ENCODE data around the gene TCP11X2. TPM values are rescaled to one million over a fixed set of nuclear protein-coding genes. Genes with fewer than 3 reads are reported as not detected.

TCP11X2 gene
- total and polyA plus RNA-seq, 2 of the 8 experiments (the other 6 are each of a cell fraction or from before 2014, with no cell fraction given), result 0.08 to 0.32 TPM

DNA sequence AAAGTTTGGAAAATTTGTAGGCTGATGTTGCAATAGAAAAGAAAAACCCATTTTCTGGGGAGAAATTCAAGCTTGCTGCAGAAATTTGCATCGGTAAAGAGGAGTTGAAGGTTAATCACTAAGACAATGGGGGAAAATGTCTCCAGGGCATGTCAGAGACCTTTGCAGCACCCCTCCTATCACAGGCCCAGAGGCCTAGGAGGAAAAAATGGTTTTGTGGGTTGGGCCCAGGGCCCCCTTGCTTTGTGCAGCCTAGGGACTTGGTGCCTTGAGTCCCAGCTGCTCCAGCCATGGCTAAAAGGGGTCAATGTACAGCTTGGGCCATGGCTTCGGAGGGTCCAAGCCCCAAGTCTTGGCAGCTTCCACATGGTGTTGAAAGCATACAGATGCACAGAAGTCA is 27.1 kb upstream of the TCP11X2 start:
- Histone ChIP-seq H3K18ac (ENCODE audit: extremely low read depth, low read length) (no peak overlapping the region), H3K56ac (replicated peaks; ENCODE audit: insufficient read length, low read depth, low read length) (no peak overlapping the region), H3K4me1 (replicated peaks in 1 of 4; ENCODE audit: control insufficient read depth in 3 of 4, insufficient read depth in 4 of 4, low read length in 3 of 4) (no peaks in the 10 kb centered on the region), H3K9me3 (ENCODE audit: insufficient read depth in 2 of 2, low read depth in 1 of 2, low read length in 1 of 2) (peaks cover 6 to 17% of the 10 kb centered on the region in 2 experiments; a peak in 2 of 4 replicates), H3K36me3 (ENCODE audit: control insufficient read depth in 2 of 4, insufficient read depth in 4 of 4, low read length in 3 of 4) (no peaks in the 10 kb centered on the region), H3K9ac (replicated peaks in 1 of 4; ENCODE audit: extremely low read depth in 1 of 4, low read depth in 3 of 4, low read length in 3 of 4) (no peak overlapping the region), H3K79me2 (ENCODE audit: control insufficient read depth in 1 of 2, insufficient read depth in 2 of 2, low read length in 2 of 2) (no peaks in the 10 kb centered on the region), H4K91ac (replicated peaks; ENCODE audit: insufficient read length, low read length) (no peak overlapping the region), H3K23me2 (ENCODE audit: low read depth, low read length) (no peaks in the 10 kb centered on the region), H2BK20ac (ENCODE audit: low read length) (no peak overlapping the region), H2BK5ac (ENCODE audit: low read depth, low read length) (no peak overlapping the region), H4K20me1 (replicated peaks in 1 of 2; ENCODE audit: control insufficient read depth in 1 of 2, insufficient read depth in 2 of 2, low read length in 2 of 2) (no peaks in the 10 kb centered on the region), H4K8ac (ENCODE audit: extremely low read depth, insufficient read depth, low read length) (no peak overlapping the region), H2BK15ac (ENCODE audit: low read length) (no peak overlapping the region), H3K27me3 (replicated peaks in 1 of 4; ENCODE audit: control insufficient read depth in 3 of 4, extremely low read depth in 1 of 4, insufficient read depth in 3 of 4, low read length in 3 of 4) (no peaks in the 10 kb centered on the region), H3K27ac (ENCODE audit: low read depth, low read length) (no peak overlapping the region), H4K5ac (ENCODE audit: insufficient read length, low read depth, low read length) (no peak overlapping the region), H3K4me2 (ENCODE audit: insufficient read depth in 1 of 2, low read depth in 2 of 2, low read length in 2 of 2) (no peak overlapping the region), H2AFZ (ENCODE audit: low read length) (no peak overlapping the region), H3K23ac (ENCODE audit: insufficient read length) (no peak overlapping the region), H3K4me3 (ENCODE audit: extremely low read depth in 1 of 4, insufficient read depth in 2 of 4, low read depth in 3 of 4, low read length in 4 of 4) (no peak overlapping the region), H2BK12ac (ENCODE audit: low read depth, low read length) (no peak overlapping the region), H2BK120ac (replicated peaks; ENCODE audit: low read depth, low read length) (no peak overlapping the region), H3K79me1 (ENCODE audit: low read depth, low read length) (no peaks in the 10 kb centered on the region), H3K14ac (ENCODE audit: insufficient read length) (no peak overlapping the region), H2AK5ac (ENCODE audit: low read depth, low read length) (no peak overlapping the region), H3K4ac (replicated peaks; ENCODE audit: insufficient read length, low read depth, low read length) (no peak overlapping the region)
- ChIA-PET CTCF (ENCODE audit: partially characterized antibody) (no interaction called here), POLR2A (ENCODE audit: partially characterized antibody) (no interaction called here)
- no peak for DNase-seq (ENCODE audit: low read depth in 1 of 2, low spot score in 2 of 2)
- no peak for FAIRE-seq
- 100% methylated on average over 1 of the region's 2 CpGs; no CpG with 5 or more reads in 1 of the 2 experiments for WGBS, 2 experiments (ENCODE audit: extremely low coverage in 1 of 2, insufficient coverage in 1 of 2, insufficient read length in 1 of 2, insufficient replicate concordance in 2 of 2, low coverage in 1 of 2, low lambda C conversion rate in 2 of 2, missing lambda C conversion rate in 1 of 2)
- no peak for TF ChIP-seq CHD1 (IDR thresholded peaks at IDR 0.05; ENCODE audit: low read depth, low read length)
- TF ChIP-seq BCL11A (IDR thresholded peaks at IDR 0.05; ENCODE audit: low read depth in 2 of 2, low read length in 2 of 2), result no peak
- no peak for TF ChIP-seq SIN3A (conservative IDR thresholded peaks at IDR 0.05 in 1 of 2, IDR thresholded peaks at IDR 0.05 in 1 of 2; ENCODE audit: low read depth in 1 of 2, low read length in 2 of 2)
- TF ChIP-seq EP300 (IDR thresholded peaks at IDR 0.05; ENCODE audit: borderline replicate concordance in 1 of 2, low read depth in 2 of 2, low read length in 2 of 2), result no peak
- TF ChIP-seq, protein P1, sequence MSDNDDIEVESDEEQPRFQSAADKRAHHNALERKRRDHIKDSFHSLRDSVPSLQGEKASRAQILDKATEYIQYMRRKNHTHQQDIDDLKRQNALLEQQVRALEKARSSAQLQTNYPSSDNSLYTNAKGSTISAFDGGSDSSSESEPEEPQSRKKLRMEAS (IDR thresholded peaks at IDR 0.05), result no peak
